WTC11 (cell line): ENCODE data around the gene ALK. TPM values are rescaled to one million over a fixed set of nuclear protein-coding genes. Genes with fewer than 3 reads are reported as not detected.

Source experiments
- ATAC-seq: fragments of 200-7000 bp; cut with Tn5 transposase; 2 replicates; pipeline ENCODE4 v1.10.0; 2021; ENCODE audit warnings: mild to moderate bottlenecking, moderate library complexity
- CTCF ChIA-PET: fragments of 300-600 bp; sonication (Branson Sonifier 250); formaldehyde crosslinking; loops from one replicate; lab custom pipeline; 2021; ENCODE audit warnings: antibody characterized with exemption; lab: Charles Lee
- POLR2A ChIA-PET: fragments of 350-600 bp; sonication (Branson Sonifier 250); formaldehyde crosslinking; loops from one replicate; lab custom pipeline; 2021; ENCODE audit warnings: antibody characterized with exemption; lab: Charles Lee
- DNase-seq: peaks from one replicate; pipeline ENCODE4 v3.0.0; 2021; ENCODE audit warnings: low spot score
- H3K27ac Mint-ChIP-seq: 2 replicates; pipeline ENCODE4 v1.8.0; 2021; ENCODE audit warnings: mixed read lengths
- H3K27me3 Mint-ChIP-seq: 2 replicates; pipeline ENCODE4 v1.8.0; 2021; ENCODE audit warnings: low read depth, mild to moderate bottlenecking, moderate library complexity, mixed read lengths
- H3K36me3 Mint-ChIP-seq: 2 replicates; pipeline ENCODE4 v1.8.0; 2021; ENCODE audit warnings: mixed read lengths
- H3K4me1 Mint-ChIP-seq: 2 replicates; pipeline ENCODE4 v1.8.0; 2022; ENCODE audit warnings: mixed read lengths
- H3K4me3 Mint-ChIP-seq: 2 replicates; pipeline ENCODE4 v1.8.0; 2021; ENCODE audit warnings: mild to moderate bottlenecking, moderate library complexity, mixed read lengths
- H3K9me3 Mint-ChIP-seq: 2 replicates; pipeline ENCODE4 v1.8.0; 2021; ENCODE audit warnings: mixed read lengths
- AR ChIP-seq: fragments of 250-450 bp; sonication (Bioruptor Pico); IDR thresholded peaks from 2 replicates; pipeline ENCODE4 v1.9.0; 2021; ENCODE audit warnings: mild to moderate bottlenecking
- ATF2 ChIP-seq: sonication (generic); formaldehyde crosslinking; IDR thresholded peaks from 2 replicates; pipeline ENCODE4 v1.8.1; 2022; ENCODE audit warnings: low read depth, missing genetic modification reagents, borderline replicate concordance
- CBFB ChIP-seq: sonication (generic); formaldehyde crosslinking; IDR thresholded peaks from 2 replicates; pipeline ENCODE4 v1.8.1; 2022; ENCODE audit warnings: mild to moderate bottlenecking, low read depth, missing genetic modification reagents
- CDX4 ChIP-seq: fragments of 250-450 bp; sonication (Bioruptor Pico); IDR thresholded peaks from 2 replicates; pipeline ENCODE4 v1.9.0; 2021; ENCODE audit warnings: moderate library complexity, mild to moderate bottlenecking, inconsistent platforms, borderline replicate concordance
- CREM ChIP-seq: sonication (generic); formaldehyde crosslinking; IDR thresholded peaks from 2 replicates; pipeline ENCODE4 v1.8.1; 2022; ENCODE audit warnings: mild to moderate bottlenecking, missing genetic modification reagents, moderate library complexity
- E2F4 ChIP-seq: sonication (generic); formaldehyde crosslinking; IDR thresholded peaks from 2 replicates; pipeline ENCODE4 v1.8.1; 2022; ENCODE audit warnings: low read depth, mild to moderate bottlenecking, moderate library complexity, missing genetic modification reagents, borderline replicate concordance
- ELF4 ChIP-seq: sonication (generic); formaldehyde crosslinking; IDR thresholded peaks from 2 replicates; pipeline ENCODE4 v1.8.1; 2022; ENCODE audit warnings: low read depth, mild to moderate bottlenecking, moderate library complexity, missing genetic modification reagents
- FOXP1 ChIP-seq: sonication (generic); formaldehyde crosslinking; IDR thresholded peaks from 2 replicates; pipeline ENCODE4 v1.8.0; 2022; ENCODE audit warnings: missing genetic modification reagents, mild to moderate bottlenecking, moderate library complexity, borderline replicate concordance
- IRF2 ChIP-seq: sonication (generic); formaldehyde crosslinking; IDR thresholded peaks from 2 replicates; pipeline ENCODE4 v1.8.0; 2022; ENCODE audit warnings: low read depth, missing genetic modification reagents, borderline replicate concordance
- JAZF1 ChIP-seq: fragments of 250-450 bp; sonication (Bioruptor Pico); IDR thresholded peaks from 2 replicates; pipeline ENCODE4 v1.9.0; 2021; ENCODE audit warnings: moderate library complexity, mild to moderate bottlenecking, inconsistent platforms
- KAT7 ChIP-seq: sonication (generic); formaldehyde crosslinking; IDR thresholded peaks from 2 replicates; pipeline ENCODE4 v1.8.1; 2023; ENCODE audit warnings: missing genetic modification reagents, mild to moderate bottlenecking, borderline replicate concordance
- MYBL2 ChIP-seq: sonication (generic); formaldehyde crosslinking; IDR thresholded peaks from 2 replicates; pipeline ENCODE4 v1.8.1; 2023; ENCODE audit warnings: mild to moderate bottlenecking, moderate library complexity, missing genetic modification reagents
- NFATC4 ChIP-seq: fragments of 250-450 bp; sonication (Bioruptor Pico); IDR thresholded peaks from 2 replicates; pipeline ENCODE4 v1.9.0; 2021; ENCODE audit warnings: mild to moderate bottlenecking
- OVOL2 ChIP-seq: fragments of 250-450 bp; sonication (Bioruptor Pico); IDR thresholded peaks from 2 replicates; pipeline ENCODE4 v1.9.0; 2021; ENCODE audit warnings: mild to moderate bottlenecking, borderline replicate concordance
- PREB ChIP-seq: sonication (generic); formaldehyde crosslinking; IDR thresholded peaks from 2 replicates; pipeline ENCODE4 v1.8.1; 2022; ENCODE audit warnings: mild to moderate bottlenecking, missing genetic modification reagents, moderate library complexity, borderline replicate concordance
- SMAD3 ChIP-seq: sonication (generic); formaldehyde crosslinking; IDR thresholded peaks from 2 replicates; pipeline ENCODE4 v1.8.0; 2022; ENCODE audit warnings: missing genetic modification reagents, mild to moderate bottlenecking, borderline replicate concordance
- USF1 ChIP-seq: sonication (generic); formaldehyde crosslinking; IDR thresholded peaks from 2 replicates; pipeline ENCODE4 v1.8.0; 2022; ENCODE audit warnings: mild to moderate bottlenecking, missing genetic modification reagents
- total RNA-seq: library from RNA; stranded (reverse); gene quantifications from 3 replicates; pipeline ENCODE4 v1.2.3, GENCODE V29; 2021

The ALK gene
- total RNA-seq, 1 experiment from 2014 or later = not detected

GRCh38 chr2:29606104-29607037, 315.0 kb downstream of the ALK start:
- CTCF ChIA-PET = no interaction called here
- DNase-seq = no peak
- H3K4me3 Mint-ChIP-seq = no peak overlapping the region
- no peak for TF ChIP-seq CBFB (CRISPR knock-in tag)
- no peak for TF ChIP-seq MYBL2
- no peak for TF ChIP-seq OVOL2
- TF ChIP-seq ATF2 = no peak
- no peak for TF ChIP-seq PREB (CRISPR knock-in tag)
- TF ChIP-seq E2F4 (CRISPR knock-in tag) = no peak
- TF ChIP-seq NFATC4 (CRISPR knock-in tag) = no peak
- no peak for TF ChIP-seq CREM
- TF ChIP-seq KAT7 = no peak
- no peak for TF ChIP-seq AR (CRISPR knock-in tag)
- TF ChIP-seq CDX4 (CRISPR knock-in tag) = no peak
- no peak for TF ChIP-seq FOXP1 (CRISPR knock-in tag)
- no peak for TF ChIP-seq SMAD3
- TF ChIP-seq IRF2 (CRISPR knock-in tag) = no peak
- no peak for TF ChIP-seq JAZF1 (CRISPR knock-in tag)
- TF ChIP-seq ELF4 (CRISPR knock-in tag) = no peak
- no peak for TF ChIP-seq USF1
- TF ChIP-seq, all 79 proteins: peak for 0
- POLR2A ChIA-PET = no interaction called here
- Mint-ChIP-seq H3K27me3 (no peaks in the 10 kb centered on the region), H3K9me3 (no peaks in the 10 kb centered on the region; the same call in 1 of the 2 replicates), H3K36me3 (no peaks in the 10 kb centered on the region), H3K4me1 (peaks cover 48% of the 10 kb centered on the region), H3K27ac (no peak overlapping the region)
- ATAC-seq = no peak
